Measurements from ENCODE around the gene PARD3B.

PARD3B gene

GRCh38 chr2:204664708-204665121 is 119.4 kb downstream of the PARD3B start:
- TF ChIP-seq, protein P1, sequence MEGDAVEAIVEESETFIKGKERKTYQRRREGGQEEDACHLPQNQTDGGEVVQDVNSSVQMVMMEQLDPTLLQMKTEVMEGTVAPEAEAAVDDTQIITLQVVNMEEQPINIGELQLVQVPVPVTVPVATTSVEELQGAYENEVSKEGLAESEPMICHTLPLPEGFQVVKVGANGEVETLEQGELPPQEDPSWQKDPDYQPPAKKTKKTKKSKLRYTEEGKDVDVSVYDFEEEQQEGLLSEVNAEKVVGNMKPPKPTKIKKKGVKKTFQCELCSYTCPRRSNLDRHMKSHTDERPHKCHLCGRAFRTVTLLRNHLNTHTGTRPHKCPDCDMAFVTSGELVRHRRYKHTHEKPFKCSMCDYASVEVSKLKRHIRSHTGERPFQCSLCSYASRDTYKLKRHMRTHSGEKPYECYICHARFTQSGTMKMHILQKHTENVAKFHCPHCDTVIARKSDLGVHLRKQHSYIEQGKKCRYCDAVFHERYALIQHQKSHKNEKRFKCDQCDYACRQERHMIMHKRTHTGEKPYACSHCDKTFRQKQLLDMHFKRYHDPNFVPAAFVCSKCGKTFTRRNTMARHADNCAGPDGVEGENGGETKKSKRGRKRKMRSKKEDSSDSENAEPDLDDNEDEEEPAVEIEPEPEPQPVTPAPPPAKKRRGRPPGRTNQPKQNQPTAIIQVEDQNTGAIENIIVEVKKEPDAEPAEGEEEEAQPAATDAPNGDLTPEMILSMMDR (conservative IDR thresholded peaks at IDR 0.05; ENCODE audit: low read depth, low read length): no peak
- H3K4me3 ChIP-seq (ENCODE audit: low read length): no peak overlapping the region
- DNase-seq (ENCODE audit: low read depth): peak; percentile 65

DNA sequence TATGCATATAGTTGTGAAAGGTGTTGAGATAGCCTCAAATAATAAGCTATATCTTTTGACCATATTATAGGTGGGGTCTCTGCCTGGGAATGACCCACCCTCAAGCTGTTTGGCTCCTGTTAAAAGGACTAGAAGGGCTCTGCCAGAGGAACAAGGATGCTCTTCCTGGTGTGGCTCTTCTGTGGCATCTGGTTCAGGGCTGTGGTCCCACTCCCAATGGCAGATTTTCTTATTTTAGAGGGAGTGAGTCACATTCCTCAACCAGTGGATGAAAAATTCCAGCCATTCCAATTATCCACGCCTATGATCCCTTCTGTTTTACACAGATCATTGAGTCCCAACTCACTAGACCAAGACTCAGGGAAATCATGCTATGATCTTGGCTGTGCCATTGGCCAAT is 119.9 kb downstream of the PARD3B start:
- TF ChIP-seq, protein P1 (conservative IDR thresholded peaks at IDR 0.05; ENCODE audit: low read depth, low read length): no peak
- DNase-seq (ENCODE audit: low read depth): peak; percentile 78
- H3K4me3 ChIP-seq (ENCODE audit: low read length): no peak overlapping the region

GRCh38 chr2:204665771-204666170 is 120.5 kb downstream of the PARD3B start:
- no peak overlapping the region for H3K4me3 ChIP-seq (ENCODE audit: low read length)

GRCh38 chr2:204667990-204668389 is 122.7 kb downstream of the PARD3B start:
- DNase-seq (ENCODE audit: low read depth): no peak
- no peak overlapping the region for H3K4me3 ChIP-seq (ENCODE audit: low read length)
- TF ChIP-seq, protein P1 (conservative IDR thresholded peaks at IDR 0.05; ENCODE audit: low read depth, low read length): no peak

More at GRCh38 chr2:204665771-204666170, 120.5 kb downstream of the PARD3B start:
- TF ChIP-seq, protein P1 (conservative IDR thresholded peaks at IDR 0.05; ENCODE audit: low read depth, low read length): no peak
- DNase-seq (ENCODE audit: low read depth): no peak

DNA sequence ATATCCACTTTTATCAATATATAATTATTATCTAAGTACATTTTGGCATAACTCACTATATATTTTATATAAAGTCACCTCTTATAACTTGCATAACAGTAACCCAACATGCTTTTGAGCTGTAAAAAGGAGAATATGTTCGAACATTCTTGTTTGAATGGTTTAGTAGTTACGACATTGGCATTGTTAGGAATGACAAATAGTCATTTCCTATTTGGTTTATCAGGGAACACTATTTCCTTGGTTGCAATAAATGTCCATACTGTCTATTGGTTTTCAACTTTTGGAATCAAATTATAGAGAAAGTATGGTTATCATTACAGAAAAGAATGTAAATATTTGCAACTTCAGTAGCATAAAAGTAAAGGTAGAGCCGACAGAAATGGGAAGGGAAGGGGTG is 124.1 kb downstream of the PARD3B start:
- no peak overlapping the region for H3K4me3 ChIP-seq (ENCODE audit: low read length)
- TF ChIP-seq, protein P1 (conservative IDR thresholded peaks at IDR 0.05; ENCODE audit: low read depth, low read length): no peak
- DNase-seq (ENCODE audit: low read depth): no peak

- TF ChIP-seq, protein P1 (conservative IDR thresholded peaks at IDR 0.05; ENCODE audit: low read depth, low read length): no peak
- H3K4me3 ChIP-seq (ENCODE audit: low read length): no peak overlapping the region
- no peak for DNase-seq (ENCODE audit: low read depth)
Measured at GRCh38 chr2:204670124-204670523, 124.8 kb downstream of the PARD3B start.

DNA sequence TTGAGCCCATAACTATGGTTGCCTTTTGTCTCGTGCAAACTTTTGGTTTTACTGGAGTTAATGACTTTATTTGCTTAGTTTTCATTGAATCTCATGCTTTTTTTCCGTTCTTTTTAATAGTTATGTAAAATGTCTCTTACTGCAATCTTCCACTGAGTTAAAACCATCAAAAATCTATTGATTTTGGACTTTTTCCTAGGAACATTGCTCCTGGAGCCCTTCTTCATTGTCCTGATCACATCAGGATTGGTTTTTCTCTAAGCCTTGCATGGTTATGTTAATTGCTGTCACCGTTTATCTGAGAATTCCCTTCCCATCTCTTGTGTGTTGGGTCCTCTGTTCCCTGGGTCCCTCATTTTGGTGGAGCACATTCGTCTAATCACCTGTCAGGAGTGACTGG is 125.5 kb downstream of the PARD3B start:
- DNase-seq (ENCODE audit: low read depth): no peak
- TF ChIP-seq, protein P1 (conservative IDR thresholded peaks at IDR 0.05; ENCODE audit: low read depth, low read length): no peak
- no peak overlapping the region for H3K4me3 ChIP-seq (ENCODE audit: low read length)

Measured in retinal pigment epithelial cell (primary cell).